HCEC 1CT (cell line): ENCODE results near the gene LAPTM5.

Experiments used
- DNase-seq: peaks from one replicate; pipeline ENCODE4 v3.0.0-alpha.2; 2017

LAPTM5 gene

DNA sequence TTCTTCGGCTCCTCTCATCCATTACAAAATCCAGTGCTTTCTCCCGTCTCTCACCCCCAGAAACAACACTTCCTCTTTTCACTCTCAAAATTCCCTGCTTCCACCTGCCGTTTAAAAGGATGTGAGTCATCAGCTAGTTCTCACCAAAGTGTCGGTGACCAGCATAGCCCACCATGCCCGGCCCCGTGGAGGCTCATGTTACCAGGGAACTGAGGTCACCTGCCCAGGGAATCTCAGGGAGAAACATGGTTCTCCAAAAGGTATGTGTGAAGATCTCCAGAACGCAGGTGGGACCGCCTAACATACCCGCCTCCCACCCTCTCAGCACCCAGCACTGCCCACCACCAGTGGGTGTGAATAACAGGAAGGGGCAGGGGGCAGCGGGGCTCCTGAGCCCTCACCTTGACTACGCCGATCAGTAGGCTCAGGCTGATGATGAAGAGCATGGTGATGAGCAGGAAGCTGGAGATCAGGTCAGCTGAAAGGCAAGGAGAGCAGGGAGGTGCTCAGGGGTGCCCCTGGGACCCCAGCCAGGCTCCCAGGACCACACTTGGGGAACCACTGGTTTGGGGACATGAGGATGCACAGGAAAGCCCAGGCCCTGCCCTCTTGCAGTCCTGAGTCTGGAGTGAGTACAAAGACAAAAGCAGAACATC, 16.2 kb downstream of the LAPTM5 start:
- DNase-seq = no peak

- DNase-seq = no peak
These were observed 17.0 kb downstream of the LAPTM5 start for GRCh38 chr1:30740251-30741238.

DNA sequence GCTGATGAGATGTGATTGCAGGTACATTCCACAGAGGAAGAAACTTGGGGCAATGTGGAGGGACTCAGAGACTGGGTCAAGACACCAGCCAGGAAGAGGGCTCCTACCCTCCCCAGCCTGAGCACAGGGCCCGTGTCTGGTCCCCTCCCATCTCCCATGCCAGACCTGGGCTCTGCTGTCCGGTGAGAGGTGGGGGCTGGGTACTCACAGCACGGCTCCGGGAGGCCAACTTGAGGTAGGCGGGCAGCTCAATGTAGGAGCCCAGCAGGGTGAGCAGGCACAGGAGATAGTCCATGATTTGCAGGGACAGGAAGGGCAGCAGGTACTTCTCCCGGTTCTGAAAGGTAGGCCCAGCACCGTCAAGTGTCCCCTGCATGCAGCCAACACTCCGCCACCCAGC, 18.0 kb downstream of the LAPTM5 start:
- DNase-seq = no peak

GRCh38 chr1:30738715-30739559, 18.6 kb downstream of the LAPTM5 start:
- DNase-seq = no peak

DNA sequence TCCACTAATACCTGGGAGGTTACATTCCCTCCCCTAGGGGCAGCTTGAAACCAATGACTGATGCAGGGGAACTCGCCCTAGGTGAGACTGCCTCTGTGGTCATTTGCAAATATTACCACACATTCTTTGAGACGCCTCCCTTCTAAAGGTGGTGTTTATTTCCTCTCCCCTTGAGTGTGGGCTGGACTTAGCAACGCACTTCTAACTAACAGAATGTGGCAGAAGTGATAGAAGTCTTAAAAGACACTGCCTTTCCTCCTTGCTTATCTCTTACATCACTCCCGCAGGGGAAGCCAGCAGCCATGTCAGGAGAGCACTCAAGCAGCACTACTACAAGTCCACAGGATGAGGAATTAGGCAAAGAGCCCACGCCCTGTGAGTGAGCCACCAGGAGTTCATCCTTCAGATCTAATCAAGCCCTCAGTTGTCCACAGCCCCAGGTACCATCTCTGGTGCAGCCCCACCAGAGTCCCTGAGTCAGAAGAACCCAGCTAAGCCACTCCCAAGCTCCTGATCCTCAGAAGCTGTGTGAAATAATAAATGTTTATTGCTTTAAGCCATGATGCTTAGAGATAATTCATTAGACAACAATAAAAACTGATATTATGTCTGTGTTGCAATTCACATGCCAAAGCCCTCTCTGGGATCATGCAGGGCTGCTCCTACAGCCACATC, 19.4 kb downstream of the LAPTM5 start:
- no peak for DNase-seq

DNA sequence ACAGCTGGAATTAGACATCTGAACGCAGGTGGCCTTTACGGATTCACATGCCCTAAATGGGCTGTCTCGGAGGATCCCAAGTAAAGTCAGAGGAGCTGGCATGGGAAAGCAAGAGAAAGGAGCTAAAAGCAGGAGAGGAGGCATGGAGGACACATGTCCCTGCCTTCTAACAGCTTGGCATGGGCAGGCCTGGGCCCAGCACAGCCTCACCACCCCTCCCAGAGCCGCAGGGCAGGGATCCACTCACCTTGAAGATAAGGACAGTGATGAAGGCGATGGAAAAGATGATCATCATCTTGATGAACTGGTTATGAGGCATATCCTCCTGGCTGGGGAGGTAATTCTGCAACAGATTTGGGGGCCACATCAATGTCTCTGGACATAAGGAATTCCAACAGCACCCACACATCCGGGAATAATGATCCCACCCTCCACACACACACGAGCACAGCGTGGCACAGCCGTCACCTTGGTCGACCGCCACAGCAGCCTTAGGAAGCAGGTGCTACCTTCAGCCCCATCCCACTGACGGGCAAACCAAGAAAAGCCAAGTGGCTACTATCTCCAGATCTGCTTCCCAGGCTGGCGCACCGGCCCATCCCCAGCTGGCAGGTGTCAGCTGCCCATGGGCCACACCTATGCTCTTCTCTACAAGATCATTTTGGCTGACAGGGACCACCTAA, 20.1 kb downstream of the LAPTM5 start:
- DNase-seq = no peak

GRCh38 chr1:30735668-30736498, 21.7 kb downstream of the LAPTM5 start:
- DNase-seq = no peak

DNA sequence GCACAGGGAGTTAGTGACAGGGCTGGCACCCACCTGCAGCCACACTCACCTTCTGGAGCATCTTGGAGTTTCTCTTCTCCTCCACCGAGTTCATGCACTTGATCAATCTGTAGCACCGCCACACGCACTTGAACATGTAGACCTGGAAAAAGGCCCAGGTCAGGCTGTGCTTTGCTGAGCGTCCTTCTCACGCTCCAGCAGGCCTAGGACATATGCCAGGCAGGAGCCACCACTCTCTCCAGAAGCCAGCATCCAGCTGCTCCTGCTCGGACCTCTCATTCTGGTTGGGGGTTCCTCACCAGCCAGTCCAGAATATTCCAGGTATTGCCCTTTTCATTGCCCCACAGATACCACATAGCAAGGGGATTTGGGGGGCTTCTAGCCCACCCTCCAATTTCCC, 22.4 kb downstream of the LAPTM5 start:
- no peak for DNase-seq

- DNase-seq = no peak
These were observed 23.0 kb downstream of the LAPTM5 start for GRCh38 chr1:30734580-30734979.

GRCh38 chr1:30734106-30734505, 23.5 kb downstream of the LAPTM5 start:
- DNase-seq = no peak

- no peak for DNase-seq
These were observed 24.1 kb downstream of the LAPTM5 start for GRCh38 chr1:30733493-30733892.

GRCh38 chr1:30732277-30732996, 25.1 kb downstream of the LAPTM5 start:
- no peak for DNase-seq

DNA sequence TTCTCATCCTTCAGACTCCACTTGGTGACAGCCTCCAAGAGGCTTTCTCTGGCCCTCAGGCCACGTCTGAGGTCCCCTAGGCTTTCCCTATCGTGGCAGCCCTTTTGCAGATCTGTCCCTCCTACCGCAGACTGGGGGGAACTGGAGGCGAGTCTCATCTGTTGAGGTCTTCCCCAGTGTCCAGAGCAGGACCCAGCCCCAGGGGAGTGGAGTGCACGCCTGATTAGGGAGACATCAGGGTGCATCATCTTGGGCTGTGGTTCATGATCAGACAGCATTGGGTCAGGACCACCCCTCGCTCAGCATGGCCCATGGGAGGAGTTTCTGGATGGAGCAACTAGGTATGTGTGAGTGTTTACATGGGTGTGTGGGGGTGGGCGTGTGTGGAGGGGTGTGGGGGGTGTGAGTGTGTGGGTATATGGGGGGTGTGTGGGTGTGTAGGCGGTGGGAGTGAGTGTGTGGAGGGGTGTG, 25.7 kb downstream of the LAPTM5 start:
- DNase-seq = no peak

- DNase-seq = no peak
These were observed 26.3 kb downstream of the LAPTM5 start for GRCh38 chr1:30731109-30731805.

GRCh38 chr1:30730346-30731108, 27.0 kb downstream of the LAPTM5 start:
- DNase-seq = no peak

- DNase-seq = no peak
These were observed 27.7 kb downstream of the LAPTM5 start for GRCh38 chr1:30729901-30730300.

DNA sequence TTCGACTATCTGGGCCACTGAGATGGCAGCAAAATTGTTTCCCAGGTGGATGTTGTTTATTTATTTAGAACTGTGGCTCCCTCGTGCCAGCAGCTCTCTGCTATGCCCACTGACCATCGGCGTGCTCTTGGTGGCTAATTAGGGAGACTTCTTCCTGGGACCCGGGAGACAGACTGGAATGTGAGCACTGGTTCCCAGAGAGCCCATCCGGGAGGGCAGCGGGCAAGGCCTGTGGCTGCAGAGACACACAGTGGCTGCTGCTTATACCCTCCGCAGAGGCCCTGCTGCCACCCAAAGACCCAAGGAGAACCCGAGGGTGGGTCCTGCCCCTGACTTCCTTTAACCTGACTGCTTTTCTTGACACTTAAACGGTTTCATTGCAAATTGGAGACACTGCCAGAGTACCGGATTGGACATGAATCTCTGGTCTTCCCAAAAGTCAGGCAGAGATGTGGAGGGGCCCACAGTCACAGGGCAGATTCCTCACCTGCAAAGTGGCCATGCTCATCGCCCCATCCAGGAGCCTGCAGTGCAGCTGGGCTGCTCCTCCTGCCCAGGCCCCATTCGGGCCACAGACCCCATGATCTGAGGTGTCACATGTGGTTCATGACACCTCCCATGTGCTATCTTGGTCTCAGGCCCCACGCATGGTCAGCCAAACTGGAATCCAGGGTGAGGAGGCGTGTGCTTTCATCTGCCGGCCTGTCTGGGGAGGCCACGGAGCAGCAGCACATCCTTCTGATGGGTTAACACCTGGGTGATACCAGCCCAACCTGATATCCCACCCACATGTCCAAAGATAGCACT, 28.5 kb downstream of the LAPTM5 start:
- no peak for DNase-seq

DNA sequence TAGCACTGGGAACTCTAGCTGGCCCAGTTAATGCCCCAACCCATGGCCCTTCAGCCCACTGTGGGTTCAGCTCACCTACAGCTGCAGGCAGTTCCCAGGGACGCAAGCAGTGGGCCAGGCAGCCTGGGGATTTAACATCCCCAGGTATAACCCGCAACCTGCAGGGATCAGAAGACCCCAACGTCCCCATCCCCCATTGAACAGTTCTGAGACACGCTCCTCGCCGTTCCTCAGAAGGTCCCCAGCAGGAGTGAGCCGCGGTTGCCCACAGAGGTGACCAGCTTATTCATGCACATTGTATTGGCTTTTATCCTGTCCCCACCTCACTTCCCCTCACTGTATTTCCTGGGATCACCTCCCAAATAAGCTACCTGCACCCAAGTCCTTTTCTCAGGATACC, 29.2 kb downstream of the LAPTM5 start:
- no peak for DNase-seq
